ENCODE results near the gene ME3.

ME3 gene

GRCh38 chr11:86414032-86414431, 258.4 kb downstream of the ME3 start:
- no peaks in the 10 kb centered on the region for H3K27me3 ChIP-seq (replicated peaks; ENCODE audit: control insufficient read depth, insufficient read depth, low read length, poor library complexity, severe bottlenecking)
- H3K4me3 ChIP-seq (ENCODE audit: insufficient read depth, low read depth, low read length, poor library complexity, severe bottlenecking): no peak overlapping the region
- DNase-seq: no peak
- H3K9me3 ChIP-seq (ENCODE audit: control insufficient read depth, low read length): no peaks in the 10 kb centered on the region
- H3K36me3 ChIP-seq (ENCODE audit: control insufficient read depth, insufficient read depth, low read length): no peaks in the 10 kb centered on the region
- H3K4me1 ChIP-seq (ENCODE audit: control insufficient read depth, insufficient read depth, low read length, poor library complexity, severe bottlenecking): no peaks in the 10 kb centered on the region
- no peak overlapping the region for H3K27ac ChIP-seq (ENCODE audit: insufficient read depth, low read length, poor library complexity, severe bottlenecking)

- Histone ChIP-seq H3K27ac (ENCODE audit: insufficient read depth, low read length, poor library complexity, severe bottlenecking) (no peak overlapping the region), H3K36me3 (ENCODE audit: control insufficient read depth, insufficient read depth, low read length) (no peaks in the 10 kb centered on the region), H3K4me1 (ENCODE audit: control insufficient read depth, insufficient read depth, low read length, poor library complexity, severe bottlenecking) (no peaks in the 10 kb centered on the region), H3K9me3 (ENCODE audit: control insufficient read depth, low read length) (no peaks in the 10 kb centered on the region), H3K4me3 (ENCODE audit: insufficient read depth, low read depth, low read length, poor library complexity, severe bottlenecking) (no peak overlapping the region), H3K27me3 (replicated peaks; ENCODE audit: control insufficient read depth, insufficient read depth, low read length, poor library complexity, severe bottlenecking) (no peaks in the 10 kb centered on the region)
- DNase-seq: no peak
Observed at GRCh38 chr11:86408845-86409244, 263.6 kb downstream of the ME3 start.

GRCh38 chr11:86403458-86403857, 269.0 kb downstream of the ME3 start:
- Histone ChIP-seq H3K27me3 (replicated peaks; ENCODE audit: control insufficient read depth, insufficient read depth, low read length, poor library complexity, severe bottlenecking) (no peaks in the 10 kb centered on the region), H3K27ac (ENCODE audit: insufficient read depth, low read length, poor library complexity, severe bottlenecking) (no peak overlapping the region), H3K36me3 (ENCODE audit: control insufficient read depth, insufficient read depth, low read length) (no peaks in the 10 kb centered on the region), H3K9me3 (ENCODE audit: control insufficient read depth, low read length) (no peaks in the 10 kb centered on the region), H3K4me3 (ENCODE audit: insufficient read depth, low read depth, low read length, poor library complexity, severe bottlenecking) (no peak overlapping the region), H3K4me1 (ENCODE audit: control insufficient read depth, insufficient read depth, low read length, poor library complexity, severe bottlenecking) (no peaks in the 10 kb centered on the region)
- DNase-seq: no peak

GRCh38 chr11:86398106-86398505, 274.3 kb downstream of the ME3 start:
- Histone ChIP-seq H3K9me3 (ENCODE audit: control insufficient read depth, low read length) (no peaks in the 10 kb centered on the region), H3K36me3 (ENCODE audit: control insufficient read depth, insufficient read depth, low read length) (no peaks in the 10 kb centered on the region), H3K4me1 (ENCODE audit: control insufficient read depth, insufficient read depth, low read length, poor library complexity, severe bottlenecking) (no peaks in the 10 kb centered on the region), H3K27ac (ENCODE audit: insufficient read depth, low read length, poor library complexity, severe bottlenecking) (no peak overlapping the region), H3K4me3 (ENCODE audit: insufficient read depth, low read depth, low read length, poor library complexity, severe bottlenecking) (no peak overlapping the region), H3K27me3 (replicated peaks; ENCODE audit: control insufficient read depth, insufficient read depth, low read length, poor library complexity, severe bottlenecking) (no peaks in the 10 kb centered on the region)
- no peak for DNase-seq

- Histone ChIP-seq H3K4me3 (ENCODE audit: insufficient read depth, low read depth, low read length, poor library complexity, severe bottlenecking) (no peak overlapping the region), H3K27me3 (replicated peaks; ENCODE audit: control insufficient read depth, insufficient read depth, low read length, poor library complexity, severe bottlenecking) (no peaks in the 10 kb centered on the region), H3K9me3 (ENCODE audit: control insufficient read depth, low read length) (no peaks in the 10 kb centered on the region), H3K36me3 (ENCODE audit: control insufficient read depth, insufficient read depth, low read length) (no peaks in the 10 kb centered on the region), H3K27ac (ENCODE audit: insufficient read depth, low read length, poor library complexity, severe bottlenecking) (no peak overlapping the region), H3K4me1 (ENCODE audit: control insufficient read depth, insufficient read depth, low read length, poor library complexity, severe bottlenecking) (no peaks in the 10 kb centered on the region)
- DNase-seq: no peak
Observed at GRCh38 chr11:86397351-86397750, 275.1 kb downstream of the ME3 start.

- no peak for DNase-seq
- Histone ChIP-seq H3K27me3 (replicated peaks; ENCODE audit: control insufficient read depth, insufficient read depth, low read length, poor library complexity, severe bottlenecking) (no peaks in the 10 kb centered on the region), H3K4me3 (ENCODE audit: insufficient read depth, low read depth, low read length, poor library complexity, severe bottlenecking) (no peak overlapping the region), H3K36me3 (ENCODE audit: control insufficient read depth, insufficient read depth, low read length) (no peaks in the 10 kb centered on the region), H3K9me3 (ENCODE audit: control insufficient read depth, low read length) (no peaks in the 10 kb centered on the region), H3K27ac (ENCODE audit: insufficient read depth, low read length, poor library complexity, severe bottlenecking) (no peak overlapping the region), H3K4me1 (ENCODE audit: control insufficient read depth, insufficient read depth, low read length, poor library complexity, severe bottlenecking) (no peaks in the 10 kb centered on the region)
Observed at GRCh38 chr11:86396396-86396795, 276.0 kb downstream of the ME3 start.

- Histone ChIP-seq H3K27ac (ENCODE audit: insufficient read depth, low read length, poor library complexity, severe bottlenecking) (no peak overlapping the region), H3K9me3 (ENCODE audit: control insufficient read depth, low read length) (no peaks in the 10 kb centered on the region), H3K4me1 (ENCODE audit: control insufficient read depth, insufficient read depth, low read length, poor library complexity, severe bottlenecking) (no peaks in the 10 kb centered on the region), H3K4me3 (ENCODE audit: insufficient read depth, low read depth, low read length, poor library complexity, severe bottlenecking) (no peak overlapping the region), H3K36me3 (ENCODE audit: control insufficient read depth, insufficient read depth, low read length) (no peaks in the 10 kb centered on the region), H3K27me3 (replicated peaks; ENCODE audit: control insufficient read depth, insufficient read depth, low read length, poor library complexity, severe bottlenecking) (no peaks in the 10 kb centered on the region)
- no peak for DNase-seq
Observed at GRCh38 chr11:86395061-86395551, 277.3 kb downstream of the ME3 start.
